ENCODE measurements around the gene A1BG. TPM values are rescaled to one million over a fixed set of nuclear protein-coding genes. Genes with fewer than 3 reads are reported as not detected.

The A1BG gene
- total RNA-seq, 1 experiment from 2014 or later: 1.2 TPM

- TF ChIP-seq MAX (IDR thresholded peaks at IDR 0.05) (no peak), YY1 (IDR thresholded peaks at IDR 0.05; ENCODE audit: extremely low read depth, insufficient replicate concordance, low read depth, low read length) (no peak), EZH2phosphoT487 (IDR thresholded peaks at IDR 0.05; ENCODE audit: borderline replicate concordance) (no peak), ZNF274 (IDR thresholded peaks at IDR 0.05; ENCODE audit: low read depth, low read length) (no peak), SIN3A (IDR thresholded peaks at IDR 0.05; ENCODE audit: low read depth) (no peak), EZH2 (IDR thresholded peaks at IDR 0.05) (no peak), POLR2A (IDR thresholded peaks at IDR 0.05; ENCODE audit: borderline replicate concordance, extremely low read depth, insufficient read depth, insufficient read length) (no peak), SRF (IDR thresholded peaks at IDR 0.05; ENCODE audit: low read depth) (no peak)
These were observed 48.6 kb downstream of the A1BG start (continued) for GRCh38 chr19:58304748-58305064.

- Histone ChIP-seq H3K4me3 (replicated peaks in 1 of 2; ENCODE audit: low read depth in 1 of 2, low read length in 2 of 2) (peak overlapping the region in 1 of 2 experiments; percentile 93; a peak in 1 of 4 replicates), H3K4me2 (ENCODE audit: low read length) (peak overlapping the region; percentile 80; the same call in 1 of the 2 replicates), H3K9ac (ENCODE audit: low read length) (no peak overlapping the region), H3K36me3 (ENCODE audit: control insufficient read depth in 1 of 2, insufficient read depth in 2 of 2, low read length in 2 of 2) (peaks cover 15 to 37% of the 10 kb centered on the region in 2 experiments), H3K79me2 (ENCODE audit: insufficient read depth, low read length) (peaks cover 38% of the 10 kb centered on the region), H3K9me2 (ENCODE audit: insufficient read depth) (no peaks in the 10 kb centered on the region), H4K20me1 (ENCODE audit: insufficient read depth) (no peaks in the 10 kb centered on the region), H3K27me3 (ENCODE audit: insufficient read depth, low read length) (no peaks in the 10 kb centered on the region), H3K9me3 (ENCODE audit: control insufficient read depth in 1 of 2, insufficient read depth in 1 of 2, low read depth in 1 of 2, low read length in 2 of 2) (no peaks in the 10 kb centered on the region; a peak in 1 of 4 replicates), H2AFZ (ENCODE audit: low read depth, low read length, poor library complexity, severe bottlenecking) (no peak overlapping the region), H3K4me1 (ENCODE audit: control insufficient read depth in 1 of 2, insufficient read depth in 2 of 2, low read length in 2 of 2) (peaks cover 5 to 15% of the 10 kb centered on the region in 2 experiments; a peak in 3 of 4 replicates), H3K27ac (ENCODE audit: low read depth, low read length) (0 out of 2 replicates have a peak overlapping the region, but pooled peaks have one; percentile 11)
- no peak for DNase-seq (ENCODE audit: low read depth, low spot score)
- POLR2A ChIA-PET: no interaction called here
- RAD21 ChIA-PET (ENCODE audit: low non-redundant PET in 1 of 2, low total read pairs in 2 of 2, uncharacterized antibody in 2 of 2, unreplicated experiment in 2 of 2): no interaction called here
- CTCF ChIA-PET: no interaction called here
- intact Hi-C loops (cut with micrococcal nuclease): no loop called here
- ATAC-seq: no peak
- TF ChIP-seq SRF (IDR thresholded peaks at IDR 0.05; ENCODE audit: low read depth): no peak
- TF ChIP-seq FOSL1 (IDR thresholded peaks at IDR 0.05; ENCODE audit: low read depth): no peak
- no peak for TF ChIP-seq TCF7L2 (IDR thresholded peaks at IDR 0.05; ENCODE audit: borderline replicate concordance, extremely low read depth, insufficient read depth, insufficient read length)
- TF ChIP-seq EZH2 (IDR thresholded peaks at IDR 0.05): no peak
- no TSS peak for BruUV-seq (replicated peaks)
These were observed 49.0 kb downstream of the A1BG start for GRCh38 chr19:58304255-58304654.
